BLaER1 treated with 17β-estradiol and CSF1 and Interleukin-3, amounts not matched to agents 10 nM and 100 nM (cell line): Measurements from ENCODE around the gene NLRC5.
"Not testable (repeated sequence)": the region's sequence is repeated elsewhere in the genome, so short reads cannot be mapped to it uniquely, and the experiment has no call there.

Source experiments
- H3K27ac ChIP-seq, 11 experiments: shearing (Covaris generic); formaldehyde crosslinking; 2 replicates each; pipeline ENCODE4 v1.8.1; 2022
- H3K27me3 ChIP-seq, 11 experiments: shearing (Covaris generic); formaldehyde crosslinking; 2 replicates each; pipeline ENCODE4 v1.8.1; 2022
- H3K36me3 ChIP-seq, 11 experiments: shearing (Covaris generic); formaldehyde crosslinking; 2 replicates each; pipeline ENCODE4 v1.8.1; 2022
- H3K4me1 ChIP-seq, 10 experiments: shearing (Covaris generic); formaldehyde crosslinking; 2 replicates each; pipeline ENCODE4 v1.8.1; 2022
- H3K4me2 ChIP-seq, 11 experiments: shearing (Covaris generic); formaldehyde crosslinking; 2 replicates each; pipeline ENCODE4 v1.8.1; 2022
- H3K4me3 ChIP-seq, 10 experiments: shearing (Covaris generic); formaldehyde crosslinking; 2 replicates each; pipeline ENCODE4 v1.8.1; 2022
- H3K9ac ChIP-seq, 11 experiments: shearing (Covaris generic); formaldehyde crosslinking; 2 replicates each; pipeline ENCODE4 v1.8.1; 2022
- H3K9me3 ChIP-seq, 11 experiments: shearing (Covaris generic); formaldehyde crosslinking; replicated peaks in 1 of 11; 2 replicates each; pipeline ENCODE4 v1.8.1; 2022
- H4K20me1 ChIP-seq, 11 experiments: shearing (Covaris generic); formaldehyde crosslinking; 2 replicates each; pipeline ENCODE4 v1.8.1; 2022
- Cebpa-rat ChIP-seq, 11 experiments: shearing (Covaris generic); IDR thresholded peaks; 2 replicates each; pipeline ENCODE4 v1.8.1; 2022

NLRC5 gene

DNA sequence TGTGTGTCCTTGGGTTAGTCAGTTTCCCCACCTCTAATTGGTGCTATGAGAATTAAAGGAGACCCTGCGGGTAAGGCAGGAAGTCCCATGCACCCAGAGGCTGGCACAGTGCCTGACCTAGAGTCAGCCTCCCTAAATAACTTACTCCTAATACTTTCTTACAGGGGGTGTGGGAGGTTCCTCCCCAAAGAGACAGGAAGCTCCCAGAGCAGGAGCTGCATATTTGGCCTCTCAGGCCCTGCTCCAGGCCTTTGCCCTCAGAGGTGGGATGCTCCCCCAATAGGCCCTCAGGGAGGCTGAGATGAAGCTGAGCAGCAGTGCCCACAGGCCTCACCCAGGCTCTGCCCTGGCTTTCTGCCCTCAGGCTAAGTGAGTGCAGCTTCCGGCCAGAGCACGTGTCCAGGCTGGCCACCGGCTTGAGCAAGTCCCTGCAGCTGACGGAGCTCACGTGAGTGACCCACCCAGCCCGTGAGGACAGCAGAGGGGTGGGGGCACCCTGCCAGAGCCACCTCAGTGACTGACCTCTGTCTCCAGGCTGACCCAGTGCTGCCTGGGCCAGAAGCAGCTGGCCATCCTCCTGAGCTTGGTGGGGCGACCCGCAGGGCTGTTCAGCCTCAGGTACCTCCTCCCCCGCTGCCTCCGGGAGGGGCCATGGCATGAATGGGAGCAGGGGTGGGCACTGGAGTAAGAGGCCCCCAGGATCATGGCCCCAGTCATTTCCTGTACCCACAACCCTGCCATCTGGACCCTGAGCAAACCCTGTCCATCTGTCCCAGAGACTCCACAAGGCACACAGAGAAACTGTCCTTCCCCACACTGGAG lies 71.9 kb downstream of the NLRC5 start:
- Histone ChIP-seq H3K4me2 (peak overlapping the region in 10 of 11 experiments; percentile 31 to 71 (median 48); a peak in 20 of 22 replicates), H3K9ac (peak overlapping the region in 9 of 11 experiments; percentile 41 to 58 (median 48); a peak in 13 of 22 replicates)
- no peak for TF ChIP-seq Cebpa-rat (IDR thresholded peaks at IDR 0.05)

GRCh38 chr16:57062329-57062728 lies 73.0 kb downstream of the NLRC5 start:
- peaks cover 16 to 100% (median 93%) of the 10 kb centered on the region in 11 experiments for H3K36me3 ChIP-seq
- no peak overlapping the region for H3K27ac ChIP-seq

More for the DNA sequence above, 71.9 kb downstream of the NLRC5 start:
- Histone ChIP-seq H3K4me3 (no peak overlapping the region), H3K27ac (peak overlapping the region; percentile 1 to 67 (median 51); a peak in 17 of 22 replicates), H3K36me3 (peaks cover 23 to 100% (median 93%) of the 10 kb centered on the region in 11 experiments), H4K20me1 (peaks cover 0 to 98% (median 71%) of the 10 kb centered on the region in 11 experiments; a peak in 16 of 22 replicates), H3K9me3 (peaks cover 0 to 7% (median 0%) of the 10 kb centered on the region in 11 experiments; a peak in 2 of 22 replicates), H3K27me3 (no peaks in the 10 kb centered on the region), H3K4me1 (peaks cover 29 to 51% (median 45%) of the 10 kb centered on the region in 10 experiments)

DNA sequence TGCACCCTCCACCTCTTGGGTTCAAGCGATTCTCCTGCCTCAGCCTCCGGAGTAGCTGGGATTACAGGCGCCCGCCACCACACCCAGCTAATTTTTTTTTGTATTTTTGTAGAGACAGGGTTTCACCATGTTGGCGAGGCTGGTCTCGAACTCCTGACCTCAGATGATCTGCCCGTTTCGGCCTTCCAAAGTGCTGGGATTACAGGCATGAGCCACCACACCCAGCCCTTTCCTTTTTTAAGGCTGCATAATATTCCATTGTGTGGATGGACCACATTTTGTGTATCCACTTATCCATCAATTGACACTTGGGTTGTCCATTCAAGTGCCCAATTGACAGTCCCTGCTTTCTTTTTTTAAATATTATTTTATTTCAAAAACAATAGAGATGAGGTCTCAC lies 73.8 kb downstream of the NLRC5 start:
- not testable (repeated sequence) for H3K9ac ChIP-seq, H3K27me3 ChIP-seq, H3K4me2 ChIP-seq, H3K27ac ChIP-seq, H3K9me3 ChIP-seq, H3K4me3 ChIP-seq
- peaks cover 29 to 58% (median 36%) of the 10 kb centered on the region in 10 experiments for H3K4me1 ChIP-seq
- H3K36me3 ChIP-seq: peaks cover 8 to 100% (median 93%) of the 10 kb centered on the region in 11 experiments; a peak in 21 of 22 replicates
- peaks cover 0 to 98% (median 68%) of the 10 kb centered on the region in 11 experiments; a peak in 16 of 22 replicates for H4K20me1 ChIP-seq

More at GRCh38 chr16:57062329-57062728, 73.0 kb downstream of the NLRC5 start:
- peaks cover 0 to 7% (median 0%) of the 10 kb centered on the region in 11 experiments; a peak in 2 of 22 replicates for H3K9me3 ChIP-seq
- H3K9ac ChIP-seq: peak overlapping the region in 2 of 11 experiments; percentile 4 to 43; a peak in 1 of 22 replicates
- H3K4me2 ChIP-seq: peak overlapping the region in 1 of 11 experiments; percentile 3; a peak in 1 of 22 replicates
- TF ChIP-seq Cebpa-rat (IDR thresholded peaks at IDR 0.05): no peak
- H3K27me3 ChIP-seq: no peaks in the 10 kb centered on the region
- peaks cover 0 to 98% (median 71%) of the 10 kb centered on the region in 11 experiments; a peak in 16 of 22 replicates for H4K20me1 ChIP-seq
- H3K4me3 ChIP-seq: no peak overlapping the region
- H3K4me1 ChIP-seq: peaks cover 29 to 57% (median 42%) of the 10 kb centered on the region in 10 experiments

GRCh38 chr16:57064995-57065394 lies 75.6 kb downstream of the NLRC5 start:
- no peak overlapping the region for H3K4me2 ChIP-seq
- H3K9ac ChIP-seq: 0 out of 22 replicates have a peak overlapping the region, but pooled peaks of 1 of the 11 experiments have one; percentile 8
- H3K36me3 ChIP-seq: peaks cover 0 to 100% (median 93%) of the 10 kb centered on the region in 11 experiments; a peak in 19 of 22 replicates

DNA sequence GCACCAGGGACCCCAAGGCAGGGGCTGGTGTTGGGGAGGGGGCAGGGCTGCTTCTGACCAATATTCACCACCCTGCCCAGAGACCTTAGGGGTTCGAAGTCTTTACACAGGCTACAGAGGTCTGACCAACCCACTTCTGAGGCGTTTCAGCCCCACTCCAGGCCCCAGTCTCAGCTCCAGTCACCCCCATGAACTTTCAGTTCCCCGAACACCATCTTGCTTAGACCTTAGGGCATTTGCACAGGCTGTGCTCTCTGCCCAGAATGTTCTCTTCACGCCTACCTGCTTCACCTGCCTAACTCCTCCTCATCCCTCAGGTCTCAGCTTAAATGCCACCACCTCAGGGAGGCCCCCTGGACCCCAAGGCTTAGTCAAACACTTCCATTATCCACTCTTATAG lies 77.3 kb downstream of the NLRC5 start:
- H3K27ac ChIP-seq: peak overlapping the region in 2 of 11 experiments; percentile 15 to 28; a peak in 1 of 22 replicates
- TF ChIP-seq Cebpa-rat (IDR thresholded peaks at IDR 0.05): no peak
- no peaks in the 10 kb centered on the region for H3K27me3 ChIP-seq
- H4K20me1 ChIP-seq: peaks cover 0 to 98% (median 52%) of the 10 kb centered on the region in 11 experiments; a peak in 16 of 22 replicates
- no peak overlapping the region for H3K4me3 ChIP-seq
- H3K4me1 ChIP-seq: peaks cover under 1 to 47% (median 16%) of the 10 kb centered on the region in 10 experiments; a peak in 19 of 20 replicates
- H3K9me3 ChIP-seq: peaks cover 0 to 7% (median 0%) of the 10 kb centered on the region in 11 experiments; a peak in 2 of 22 replicates
- peak overlapping the region in 1 of 11 experiments; percentile 15; a peak in 1 of 22 replicates for H3K9ac ChIP-seq
- H3K36me3 ChIP-seq: peaks cover 0 to 100% (median 93%) of the 10 kb centered on the region in 11 experiments; a peak in 19 of 22 replicates
- no peak overlapping the region for H3K4me2 ChIP-seq

More at GRCh38 chr16:57064995-57065394, 75.6 kb downstream of the NLRC5 start:
- Histone ChIP-seq H3K27me3 (no peaks in the 10 kb centered on the region), H4K20me1 (peaks cover 0 to 98% (median 60%) of the 10 kb centered on the region in 11 experiments; a peak in 16 of 22 replicates), H3K4me1 (peaks cover 16 to 58% (median 29%) of the 10 kb centered on the region in 10 experiments), H3K9me3 (peaks cover 0 to 7% (median 0%) of the 10 kb centered on the region in 11 experiments; a peak in 2 of 22 replicates), H3K4me3 (no peak overlapping the region), H3K27ac (0 out of 22 replicates have a peak overlapping the region, but pooled peaks of 1 of the 11 experiments have one; percentile 32)
- TF ChIP-seq Cebpa-rat (IDR thresholded peaks at IDR 0.05): no peak

- Histone ChIP-seq H3K9ac (no peak overlapping the region), H3K27ac (no peak overlapping the region; a peak in 1 of 22 replicates)
- no peak for TF ChIP-seq Cebpa-rat (IDR thresholded peaks at IDR 0.05)
These were observed 78.0 kb downstream of the NLRC5 start for GRCh38 chr16:57067347-57067746.

GRCh38 chr16:57069053-57069452 lies 79.7 kb downstream of the NLRC5 start:
- Histone ChIP-seq H3K9ac (no peak overlapping the region), H3K27ac (no peak overlapping the region), H3K27me3 (no peaks in the 10 kb centered on the region), H3K4me3 (no peak overlapping the region), H3K4me2 (no peak overlapping the region; a peak in 1 of 22 replicates), H3K36me3 (peaks cover 13 to 100% (median 95%) of the 10 kb centered on the region in 11 experiments), H3K9me3 (no peaks in the 10 kb centered on the region), H3K4me1 (peaks cover 0 to 46% (median 20%) of the 10 kb centered on the region in 10 experiments; a peak in 16 of 20 replicates), H4K20me1 (peaks cover 0 to 100% (median 69%) of the 10 kb centered on the region in 11 experiments; a peak in 14 of 22 replicates)
- no peak for TF ChIP-seq Cebpa-rat (IDR thresholded peaks at IDR 0.05)

More at GRCh38 chr16:57067347-57067746, 78.0 kb downstream of the NLRC5 start:
- Histone ChIP-seq H3K27me3 (no peaks in the 10 kb centered on the region), H3K4me1 (peaks cover 0 to 46% (median 17%) of the 10 kb centered on the region in 10 experiments; a peak in 17 of 20 replicates), H3K36me3 (peaks cover 0 to 100% (median 93%) of the 10 kb centered on the region in 11 experiments; a peak in 20 of 22 replicates), H4K20me1 (peaks cover 0 to 98% (median 57%) of the 10 kb centered on the region in 11 experiments; a peak in 14 of 22 replicates), H3K4me3 (no peak overlapping the region), H3K9me3 (peaks cover 0 to 7% (median 0%) of the 10 kb centered on the region in 11 experiments; a peak in 2 of 22 replicates), H3K4me2 (no peak overlapping the region)

- H3K27me3 ChIP-seq: no peaks in the 10 kb centered on the region
- H3K36me3 ChIP-seq: peaks cover 21 to 100% (median 98%) of the 10 kb centered on the region in 11 experiments
- peaks cover 0 to 100% (median 76%) of the 10 kb centered on the region in 11 experiments; a peak in 14 of 22 replicates for H4K20me1 ChIP-seq
- H3K9ac ChIP-seq: no peak overlapping the region
- H3K4me1 ChIP-seq: peaks cover 0 to 46% (median 20%) of the 10 kb centered on the region in 10 experiments; a peak in 16 of 20 replicates
- TF ChIP-seq Cebpa-rat (IDR thresholded peaks at IDR 0.05): no peak
- H3K4me3 ChIP-seq: no peak overlapping the region
- H3K4me2 ChIP-seq: peak overlapping the region in 6 of 11 experiments; percentile 16 to 44 (median 28); a peak in 8 of 22 replicates
- peak overlapping the region in 4 of 11 experiments; percentile 11 to 26 (median 15); a peak in 4 of 22 replicates for H3K27ac ChIP-seq
- no peaks in the 10 kb centered on the region for H3K9me3 ChIP-seq
These were observed 80.4 kb downstream of the NLRC5 start for GRCh38 chr16:57069635-57070370.
